ENCODE measurements around the gene TEC. TPM values are rescaled to one million over a fixed set of nuclear protein-coding genes. Genes with fewer than 3 reads are reported as not detected.

The TEC gene
- total and polyA plus RNA-seq, 4 donors = 0.98 to 2.6 (median 1.6) TPM

GRCh38 chr4:48270951-48271473 lies 1.4 kb upstream of the TEC start:
- DNase-seq (ENCODE audit: low read depth in 4 of 6, low spot score in 6 of 6) = no peak
- H3K9me3 ChIP-seq (ENCODE audit: control insufficient read depth, insufficient read depth, low read length) = no peaks in the 10 kb centered on the region
- H3K4me1 ChIP-seq (ENCODE audit: control insufficient read depth, insufficient read depth, low read length) = peaks cover 10% of the 10 kb centered on the region
- H3K36me3 ChIP-seq (ENCODE audit: control insufficient read depth, insufficient read depth, low read length) = no peaks in the 10 kb centered on the region
- no peak overlapping the region for H3K4me3 ChIP-seq (ENCODE audit: low read depth, low read length)
- no peak overlapping the region for H3K27ac ChIP-seq (ENCODE audit: low read depth, low read length)
- WGBS (ENCODE audit: insufficient coverage) = 78% methylated on average over 3 of the region's 6 CpGs
- H3K27me3 ChIP-seq (ENCODE audit: control insufficient read depth, insufficient read depth, low read length) = peaks cover 4% of the 10 kb centered on the region

GRCh38 chr4:48270523-48270897 lies 872 bp upstream of the TEC start:
- no CpG with 5 or more reads among the region's 3 CpGs for WGBS (ENCODE audit: insufficient coverage)
- Histone ChIP-seq H3K9me3 (ENCODE audit: control insufficient read depth, insufficient read depth, low read length) (no peaks in the 10 kb centered on the region), H3K4me3 (ENCODE audit: low read depth, low read length) (no peak overlapping the region), H3K36me3 (ENCODE audit: control insufficient read depth, insufficient read depth, low read length) (no peaks in the 10 kb centered on the region), H3K27ac (ENCODE audit: low read depth, low read length) (no peak overlapping the region), H3K27me3 (ENCODE audit: control insufficient read depth, insufficient read depth, low read length) (peaks cover 4% of the 10 kb centered on the region), H3K4me1 (ENCODE audit: control insufficient read depth, insufficient read depth, low read length) (peaks cover 10% of the 10 kb centered on the region)
- no peak for DNase-seq (ENCODE audit: low read depth in 4 of 6, low spot score in 6 of 6)

- no peaks in the 10 kb centered on the region for H3K9me3 ChIP-seq (ENCODE audit: control insufficient read depth, insufficient read depth, low read length)
- H3K27ac ChIP-seq (ENCODE audit: low read depth, low read length) = peak overlapping the region; percentile 29
- WGBS (ENCODE audit: insufficient coverage) = 0% methylated on average over 30 of the region's 41 CpGs
- peak in 3 of 6 donors; percentile 19 to 76 (median 57) for DNase-seq (ENCODE audit: low read depth in 4 of 6, low spot score in 6 of 6)
- H3K27me3 ChIP-seq (ENCODE audit: control insufficient read depth, insufficient read depth, low read length) = peaks cover 4% of the 10 kb centered on the region
- H3K36me3 ChIP-seq (ENCODE audit: control insufficient read depth, insufficient read depth, low read length) = no peaks in the 10 kb centered on the region
- H3K4me3 ChIP-seq (ENCODE audit: low read depth, low read length) = peak overlapping the region; percentile 68
- H3K4me1 ChIP-seq (ENCODE audit: control insufficient read depth, insufficient read depth, low read length) = peaks cover 10% of the 10 kb centered on the region
Observed at GRCh38 chr4:48269861-48270522, 354 bp upstream of the TEC start.

GRCh38 chr4:48267574-48267973 lies 2.1 kb downstream of the TEC start:
- Histone ChIP-seq H3K36me3 (ENCODE audit: control insufficient read depth, insufficient read depth, low read length) (no peaks in the 10 kb centered on the region), H3K9me3 (ENCODE audit: control insufficient read depth, insufficient read depth, low read length) (no peaks in the 10 kb centered on the region), H3K4me1 (ENCODE audit: control insufficient read depth, insufficient read depth, low read length) (peaks cover 10% of the 10 kb centered on the region), H3K4me3 (ENCODE audit: low read depth, low read length) (no peak overlapping the region), H3K27me3 (ENCODE audit: control insufficient read depth, insufficient read depth, low read length) (peaks cover 4% of the 10 kb centered on the region), H3K27ac (ENCODE audit: low read depth, low read length) (no peak overlapping the region)
- no peak for DNase-seq (ENCODE audit: low read depth in 4 of 6, low spot score in 6 of 6)
- 94% methylated on average over 2 of the region's 3 CpGs for WGBS (ENCODE audit: insufficient coverage)

GRCh38 chr4:48266781-48267180 lies 2.9 kb downstream of the TEC start:
- Histone ChIP-seq H3K36me3 (ENCODE audit: control insufficient read depth, insufficient read depth, low read length) (no peaks in the 10 kb centered on the region), H3K27me3 (ENCODE audit: control insufficient read depth, insufficient read depth, low read length) (peaks cover 4% of the 10 kb centered on the region), H3K9me3 (ENCODE audit: control insufficient read depth, insufficient read depth, low read length) (no peaks in the 10 kb centered on the region), H3K27ac (ENCODE audit: low read depth, low read length) (no peak overlapping the region), H3K4me3 (ENCODE audit: low read depth, low read length) (no peak overlapping the region), H3K4me1 (ENCODE audit: control insufficient read depth, insufficient read depth, low read length) (peaks cover 10% of the 10 kb centered on the region)
- WGBS (ENCODE audit: insufficient coverage) = 100% methylated on average over 1 of the region's 4 CpGs
- DNase-seq (ENCODE audit: low read depth in 4 of 6, low spot score in 6 of 6) = no peak

GRCh38 chr4:48262926-48263325 lies 6.7 kb downstream of the TEC start:
- no peaks in the 10 kb centered on the region for H3K4me1 ChIP-seq (ENCODE audit: control insufficient read depth, insufficient read depth, low read length)
- no peak for DNase-seq (ENCODE audit: low read depth in 4 of 6, low spot score in 6 of 6)
- WGBS (ENCODE audit: insufficient coverage) = 82% methylated on average over 3 of the region's 3 CpGs
- H3K27me3 ChIP-seq (ENCODE audit: control insufficient read depth, insufficient read depth, low read length) = no peaks in the 10 kb centered on the region
- H3K27ac ChIP-seq (ENCODE audit: low read depth, low read length) = no peak overlapping the region
- no peak overlapping the region for H3K4me3 ChIP-seq (ENCODE audit: low read depth, low read length)
- H3K36me3 ChIP-seq (ENCODE audit: control insufficient read depth, insufficient read depth, low read length) = no peaks in the 10 kb centered on the region
- H3K9me3 ChIP-seq (ENCODE audit: control insufficient read depth, insufficient read depth, low read length) = no peaks in the 10 kb centered on the region

- DNase-seq (ENCODE audit: low read depth in 4 of 6, low spot score in 6 of 6) = no peak
- Histone ChIP-seq H3K36me3 (ENCODE audit: control insufficient read depth, insufficient read depth, low read length) (no peaks in the 10 kb centered on the region), H3K27me3 (ENCODE audit: control insufficient read depth, insufficient read depth, low read length) (no peaks in the 10 kb centered on the region), H3K27ac (ENCODE audit: low read depth, low read length) (no peak overlapping the region), H3K9me3 (ENCODE audit: control insufficient read depth, insufficient read depth, low read length) (no peaks in the 10 kb centered on the region), H3K4me1 (ENCODE audit: control insufficient read depth, insufficient read depth, low read length) (no peaks in the 10 kb centered on the region), H3K4me3 (ENCODE audit: low read depth, low read length) (no peak overlapping the region)
- 100% methylated on average over 1 of the region's 2 CpGs for WGBS (ENCODE audit: insufficient coverage)
Observed at GRCh38 chr4:48262484-48262883, 7.2 kb downstream of the TEC start.

GRCh38 chr4:48261281-48261680 lies 8.4 kb downstream of the TEC start:
- DNase-seq (ENCODE audit: low read depth in 4 of 6, low spot score in 6 of 6) = no peak
- no peaks in the 10 kb centered on the region for H3K27me3 ChIP-seq (ENCODE audit: control insufficient read depth, insufficient read depth, low read length)
- H3K36me3 ChIP-seq (ENCODE audit: control insufficient read depth, insufficient read depth, low read length) = no peaks in the 10 kb centered on the region
- H3K27ac ChIP-seq (ENCODE audit: low read depth, low read length) = no peak overlapping the region
- H3K4me3 ChIP-seq (ENCODE audit: low read depth, low read length) = no peak overlapping the region
- no CpG with 5 or more reads among the region's 1 CpG for WGBS (ENCODE audit: insufficient coverage)
- H3K4me1 ChIP-seq (ENCODE audit: control insufficient read depth, insufficient read depth, low read length) = no peaks in the 10 kb centered on the region
- H3K9me3 ChIP-seq (ENCODE audit: control insufficient read depth, insufficient read depth, low read length) = no peaks in the 10 kb centered on the region

- Histone ChIP-seq H3K27me3 (ENCODE audit: control insufficient read depth, insufficient read depth, low read length) (no peaks in the 10 kb centered on the region), H3K36me3 (ENCODE audit: control insufficient read depth, insufficient read depth, low read length) (no peaks in the 10 kb centered on the region), H3K4me1 (ENCODE audit: control insufficient read depth, insufficient read depth, low read length) (no peaks in the 10 kb centered on the region), H3K27ac (ENCODE audit: low read depth, low read length) (no peak overlapping the region), H3K4me3 (ENCODE audit: low read depth, low read length) (no peak overlapping the region), H3K9me3 (ENCODE audit: control insufficient read depth, insufficient read depth, low read length) (no peaks in the 10 kb centered on the region)
- no peak for DNase-seq (ENCODE audit: low read depth in 4 of 6, low spot score in 6 of 6)
- 100% methylated on average over 1 of the region's 1 CpG for WGBS (ENCODE audit: insufficient coverage)
Observed at GRCh38 chr4:48259748-48260147, 9.9 kb downstream of the TEC start.

GRCh38 chr4:48258845-48259397 lies 10.7 kb downstream of the TEC start:
- Histone ChIP-seq H3K9me3 (ENCODE audit: control insufficient read depth, insufficient read depth, low read length) (no peaks in the 10 kb centered on the region), H3K4me1 (ENCODE audit: control insufficient read depth, insufficient read depth, low read length) (no peaks in the 10 kb centered on the region), H3K4me3 (ENCODE audit: low read depth, low read length) (no peak overlapping the region), H3K36me3 (ENCODE audit: control insufficient read depth, insufficient read depth, low read length) (no peaks in the 10 kb centered on the region), H3K27ac (ENCODE audit: low read depth, low read length) (no peak overlapping the region), H3K27me3 (ENCODE audit: control insufficient read depth, insufficient read depth, low read length) (no peaks in the 10 kb centered on the region)
- DNase-seq (ENCODE audit: low read depth in 4 of 6, low spot score in 6 of 6) = no peak
- WGBS (ENCODE audit: insufficient coverage) = 100% methylated on average over 2 of the region's 3 CpGs
